HCT116 (cell line): ENCODE results near the gene MPPED1. TPM values are rescaled to one million over a fixed set of nuclear protein-coding genes. Genes with fewer than 3 reads are reported as not detected.

Source experiments
- ATAC-seq: fragments of 200-7000 bp; cut with Tn5 transposase; 2 replicates; pipeline ENCODE4 v1.9.1; 2020; ENCODE audit warnings: mild to moderate bottlenecking, moderate library complexity
- BruUV-seq: library from RNA; stranded (reverse); fragments of 400-500 nt; replicated peaks from 2 replicates; lab custom pipeline; 2021; lab: Mats Ljungman, UMichigan
- CTCF ChIA-PET: fragments of 300-600 bp; sonication (Branson Sonifier 250); formaldehyde crosslinking; loops from one replicate; lab custom pipeline; 2021; ENCODE audit warnings: antibody characterized with exemption; lab: Charles Lee
- POLR2A ChIA-PET: fragments of 300-600, 350-600 bp; sonication (Branson Sonifier 250); formaldehyde crosslinking; loops from one replicate; lab custom pipeline; 2021; ENCODE audit warnings: antibody characterized with exemption; lab: Charles Lee
- RAD21 ChIA-PET, 2 experiments: fragments of 300-600 bp; sonication (Branson Sonifier 250); formaldehyde crosslinking; loops; one replicate each; lab custom pipeline; 2023; ENCODE audit warnings: low total read pairs in 2 of 2; ENCODE audit not compliant: uncharacterized antibody in 2 of 2, unreplicated experiment in 2 of 2, low non-redundant PET in 1 of 2; lab: Charles Lee
- DNase-seq: peaks from one replicate; pipeline ENCODE4 v3.0.0-alpha.2; 2010; ENCODE audit warnings: low read depth, low spot score
- H2AFZ ChIP-seq: fragments of 200-600 bp; shearing (Covaris generic), sonication (generic); 2 replicates; pipeline ENCODE4 v1.6.1; 2017; ENCODE audit warnings: low read depth, mixed run types, mixed read lengths, antibody characterized with exemption, low read length; ENCODE audit not compliant: poor library complexity, severe bottlenecking
- H3K27ac ChIP-seq: 2 replicates; pipeline ENCODE4 v1.5.1; 2012; ENCODE audit warnings: low read depth, low read length
- H3K27me3 ChIP-seq: fragments of 200-600 bp; sonication (generic); 2 replicates; pipeline ENCODE4 v1.6.1; 2016; ENCODE audit warnings: mixed run types, low read length, mixed read lengths; ENCODE audit not compliant: insufficient read depth
- H3K36me3 ChIP-seq, 2 experiments: fragments of 200-500 bp in 1 of 2; fragments of 200-600 bp in 1 of 2; sonication (Bioruptor generic) in 1 of 2; sonication (generic) in 1 of 2; 2 replicates each; pipeline versions ENCODE4 v1.5.1 to v1.6.1; 2014 to 2016; ENCODE audit warnings: low read length in 2 of 2, inconsistent platforms in 1 of 2, mixed read lengths in 1 of 2, mixed run types in 1 of 2; ENCODE audit not compliant: insufficient read depth in 2 of 2, control insufficient read depth in 1 of 2
- H3K4me1 ChIP-seq, 2 experiments: fragments of 200-600 bp in 1 of 2; sonication (generic) in 1 of 2; 2 replicates each; pipeline versions ENCODE4 v1.5.1 to v1.6.1; 2012 to 2017; ENCODE audit warnings: low read length in 2 of 2, inconsistent platforms in 1 of 2, mild to moderate bottlenecking in 1 of 2, mixed read lengths in 1 of 2, mixed run types in 1 of 2, moderate library complexity in 1 of 2; ENCODE audit not compliant: insufficient read depth in 2 of 2, control insufficient read depth in 1 of 2
- H3K4me2 ChIP-seq: fragments of 200-600 bp; sonication (generic); 2 replicates; pipeline ENCODE4 v1.6.1; 2017; ENCODE audit warnings: mixed run types, low read length, mixed read lengths
- H3K4me3 ChIP-seq, 2 experiments: fragments of 200-600 bp in 1 of 2; sonication (generic) in 1 of 2; replicated peaks in 1 of 2; 2 replicates each; pipeline ENCODE4 v1.5.1; 2011 to 2016; ENCODE audit warnings: low read length in 2 of 2, control low read depth in 1 of 2, low read depth in 1 of 2, mild to moderate bottlenecking in 1 of 2, mixed read lengths in 1 of 2, mixed run types in 1 of 2
- H3K79me2 ChIP-seq: fragments of 200-600 bp; sonication (generic); 2 replicates; pipeline ENCODE4 v1.6.1; 2017; ENCODE audit warnings: mild to moderate bottlenecking, mixed run types, low read length, moderate library complexity, mixed read lengths; ENCODE audit not compliant: insufficient read depth
- H3K9ac ChIP-seq: fragments of 200-600 bp; sonication (generic); 2 replicates; pipeline ENCODE4 v1.6.1; 2016; ENCODE audit warnings: low read length, mixed read lengths
- H3K9me2 ChIP-seq: fragments of 200-600 bp; sonication (generic), shearing (Covaris generic); 2 replicates; pipeline ENCODE4 v1.6.1; 2017; ENCODE audit warnings: mixed run types, mild to moderate bottlenecking, moderate library complexity; ENCODE audit not compliant: insufficient read depth
- H3K9me3 ChIP-seq, 2 experiments: fragments of 200-500 bp in 1 of 2; fragments of 200-600 bp in 1 of 2; sonication (Bioruptor generic) in 1 of 2; sonication (generic) in 1 of 2; 2 replicates each; pipeline ENCODE4 v1.6.1; 2014 to 2017; ENCODE audit warnings: low read length in 2 of 2, mixed read lengths in 2 of 2, inconsistent platforms in 1 of 2, low read depth in 1 of 2, mild to moderate bottlenecking in 1 of 2, mixed run types in 1 of 2, moderate library complexity in 1 of 2; ENCODE audit not compliant: control insufficient read depth in 1 of 2, insufficient read depth in 1 of 2
- H4K20me1 ChIP-seq: fragments of 200-600 bp; sonication (generic), shearing (Covaris generic); 2 replicates; pipeline ENCODE4 v1.6.1; 2017; ENCODE audit warnings: mixed run types, mild to moderate bottlenecking, moderate library complexity; ENCODE audit not compliant: insufficient read depth
- CBX3 ChIP-seq: IDR thresholded peaks from 2 replicates; pipeline ENCODE4 v1.6.1; 2012; ENCODE audit warnings: low read depth
- EGR1 ChIP-seq: IDR thresholded peaks from 2 replicates; pipeline ENCODE4 v1.6.1; 2012; ENCODE audit warnings: low read depth
- EZH2phosphoT487 ChIP-seq: fragments of 200-600 bp; IDR thresholded peaks from 2 replicates; pipeline ENCODE4 v1.6.1; 2018; ENCODE audit warnings: antibody characterized with exemption, borderline replicate concordance
- FOSL1 ChIP-seq: IDR thresholded peaks from 2 replicates; pipeline ENCODE4 v1.6.1; 2012; ENCODE audit warnings: low read depth
- JUND ChIP-seq: IDR thresholded peaks from 2 replicates; pipeline ENCODE4 v1.6.1; 2012
- POLR2AphosphoS5 ChIP-seq: IDR thresholded peaks from 2 replicates; pipeline ENCODE4 v1.6.1; 2011; ENCODE audit warnings: mild to moderate bottlenecking, low read depth, low read length, moderate library complexity
- RAD21 ChIP-seq: IDR thresholded peaks from 2 replicates; pipeline ENCODE4 v1.6.1; 2012; ENCODE audit warnings: low read depth, mild to moderate bottlenecking
- YY1 ChIP-seq: IDR thresholded peaks from 2 replicates; pipeline ENCODE4 v1.6.1; 2011; ENCODE audit warnings: low read length, low read depth, moderate library complexity, mild to moderate bottlenecking; ENCODE audit not compliant: insufficient replicate concordance; ENCODE audit errors: extremely low read depth
- ZBTB33 ChIP-seq: IDR thresholded peaks from 2 replicates; pipeline ENCODE4 v1.6.1; 2011; ENCODE audit warnings: mild to moderate bottlenecking, low read length, moderate library complexity; ENCODE audit not compliant: insufficient replicate concordance; ENCODE audit errors: extremely low read depth
- ZNF274 ChIP-seq: fragments of 200-500 bp; sonication (Bioruptor generic); IDR thresholded peaks from 2 replicates; pipeline ENCODE4 v1.6.1; 2014; ENCODE audit warnings: mild to moderate bottlenecking, low read depth, low read length, inconsistent platforms
- intact Hi-C: fragments of 100-400 bp; cut with micrococcal nuclease; formaldehyde crosslinking; loops from 2 replicates; pipeline ENCODE4 v1.10.0; 2022
- total RNA-seq: library from RNA; stranded (reverse); gene quantifications from one replicate; pipeline ENCODE4 v1.2.1, GENCODE V29; 2021; ENCODE audit not compliant: unreplicated experiment
- TF ChIP-seq, protein P1 (sequence below), 3 experiments: fragments of 200-600 bp in 1 of 3; sonication (generic) in 1 of 3; IDR thresholded peaks in 2 of 3; conservative IDR thresholded peaks in 1 of 3; 2 replicates each; pipeline ENCODE4 v1.5.1; 2012 to 2017; ENCODE audit warnings: low read depth in 2 of 3, low read length in 2 of 3, antibody characterized with exemption in 1 of 3, borderline replicate concordance in 1 of 3, control low read depth in 1 of 3, mild to moderate bottlenecking in 1 of 3, mixed read lengths in 1 of 3, mixed run types in 1 of 3, moderate library complexity in 1 of 3; ENCODE audit not compliant: insufficient read depth in 1 of 3
- TF ChIP-seq, protein P2 (sequence below): IDR thresholded peaks from 2 replicates; pipeline ENCODE4 v1.6.1; 2012
- TF ChIP-seq, protein P3 (sequence below): IDR thresholded peaks from 2 replicates; pipeline ENCODE4 v1.6.1; 2012

MPPED1 gene
- total RNA-seq, 1 experiment from 2014 or later: not detected

- TF ChIP-seq EGR1: no peak
- no peak for TF ChIP-seq YY1
- TF ChIP-seq FOSL1: no peak
- TF ChIP-seq, protein P1, sequence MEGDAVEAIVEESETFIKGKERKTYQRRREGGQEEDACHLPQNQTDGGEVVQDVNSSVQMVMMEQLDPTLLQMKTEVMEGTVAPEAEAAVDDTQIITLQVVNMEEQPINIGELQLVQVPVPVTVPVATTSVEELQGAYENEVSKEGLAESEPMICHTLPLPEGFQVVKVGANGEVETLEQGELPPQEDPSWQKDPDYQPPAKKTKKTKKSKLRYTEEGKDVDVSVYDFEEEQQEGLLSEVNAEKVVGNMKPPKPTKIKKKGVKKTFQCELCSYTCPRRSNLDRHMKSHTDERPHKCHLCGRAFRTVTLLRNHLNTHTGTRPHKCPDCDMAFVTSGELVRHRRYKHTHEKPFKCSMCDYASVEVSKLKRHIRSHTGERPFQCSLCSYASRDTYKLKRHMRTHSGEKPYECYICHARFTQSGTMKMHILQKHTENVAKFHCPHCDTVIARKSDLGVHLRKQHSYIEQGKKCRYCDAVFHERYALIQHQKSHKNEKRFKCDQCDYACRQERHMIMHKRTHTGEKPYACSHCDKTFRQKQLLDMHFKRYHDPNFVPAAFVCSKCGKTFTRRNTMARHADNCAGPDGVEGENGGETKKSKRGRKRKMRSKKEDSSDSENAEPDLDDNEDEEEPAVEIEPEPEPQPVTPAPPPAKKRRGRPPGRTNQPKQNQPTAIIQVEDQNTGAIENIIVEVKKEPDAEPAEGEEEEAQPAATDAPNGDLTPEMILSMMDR (IDR thresholded peaks at IDR 0.05 in 2 of 3, conservative IDR thresholded peaks at IDR 0.05 in 1 of 3; ENCODE audit: borderline replicate concordance in 1 of 3, insufficient read depth in 1 of 3, low read depth in 2 of 3, low read length in 2 of 3): no peak
- TF ChIP-seq ZNF274: no peak
- RAD21 ChIA-PET: no interaction called here
- H3K4me1 ChIP-seq: no peaks in the 10 kb centered on the region
- H3K79me2 ChIP-seq: no peaks in the 10 kb centered on the region
- no peak overlapping the region for H3K9ac ChIP-seq
- no peak overlapping the region for H3K4me2 ChIP-seq
- H3K36me3 ChIP-seq: no peaks in the 10 kb centered on the region
- POLR2A ChIA-PET: no interaction called here
- H3K27me3 ChIP-seq: peaks cover 41% of the 10 kb centered on the region
- no peak for ATAC-seq
- no peak overlapping the region for H3K4me3 ChIP-seq
- H3K9me3 ChIP-seq: no peaks in the 10 kb centered on the region
- intact Hi-C loops: no loop called here
- H3K27ac ChIP-seq: no peak overlapping the region
- no peaks in the 10 kb centered on the region for H4K20me1 ChIP-seq
- H3K9me2 ChIP-seq: no peaks in the 10 kb centered on the region
- no peak overlapping the region for H2AFZ ChIP-seq
- CTCF ChIA-PET: no interaction called here
- no TSS peak for BruUV-seq
- DNase-seq: no peak
Measured at GRCh38 chr22:43413826-43414225, 2.0 kb downstream of the MPPED1 start.

DNA sequence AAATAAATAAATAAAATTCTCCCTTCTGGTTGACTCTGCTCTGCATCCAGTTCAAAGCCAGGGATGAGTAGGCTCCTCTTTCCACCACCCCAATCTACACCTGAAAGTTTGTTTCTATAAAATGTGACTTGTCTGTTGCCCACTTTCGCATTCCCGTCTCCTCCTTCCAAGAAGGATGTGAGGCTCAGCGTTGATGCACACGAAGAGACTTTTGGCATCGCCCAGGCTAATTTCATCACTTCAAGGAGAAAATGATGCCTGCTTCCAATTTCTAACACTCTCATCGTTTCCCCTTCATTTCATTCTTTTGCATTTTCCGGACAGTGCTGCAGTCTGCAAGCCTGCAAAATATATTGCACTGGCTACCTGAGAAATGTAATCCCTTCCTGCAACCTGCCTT is 3.9 kb downstream of the MPPED1 start:
- Histone ChIP-seq H3K9me2 (no peaks in the 10 kb centered on the region), H2AFZ (no peak overlapping the region), H3K9me3 (no peaks in the 10 kb centered on the region), H3K4me2 (no peak overlapping the region), H3K27me3 (peaks cover 41% of the 10 kb centered on the region), H3K4me3 (no peak overlapping the region), H3K4me1 (no peaks in the 10 kb centered on the region), H4K20me1 (no peaks in the 10 kb centered on the region), H3K36me3 (no peaks in the 10 kb centered on the region), H3K27ac (no peak overlapping the region), H3K79me2 (no peaks in the 10 kb centered on the region), H3K9ac (no peak overlapping the region)
- ChIA-PET RAD21 (no interaction called here), CTCF (no interaction called here), POLR2A (no interaction called here)
- BruUV-seq: no TSS peak
- intact Hi-C loops: no loop called here
- ATAC-seq: no peak
- DNase-seq: no peak
- no peak for TF ChIP-seq JUND
- TF ChIP-seq FOSL1: no peak
- TF ChIP-seq, protein P2, sequence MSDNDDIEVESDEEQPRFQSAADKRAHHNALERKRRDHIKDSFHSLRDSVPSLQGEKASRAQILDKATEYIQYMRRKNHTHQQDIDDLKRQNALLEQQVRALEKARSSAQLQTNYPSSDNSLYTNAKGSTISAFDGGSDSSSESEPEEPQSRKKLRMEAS: no peak
- no peak for TF ChIP-seq EZH2phosphoT487
- TF ChIP-seq CBX3: no peak
- TF ChIP-seq RAD21: no peak
- TF ChIP-seq, protein P3, sequence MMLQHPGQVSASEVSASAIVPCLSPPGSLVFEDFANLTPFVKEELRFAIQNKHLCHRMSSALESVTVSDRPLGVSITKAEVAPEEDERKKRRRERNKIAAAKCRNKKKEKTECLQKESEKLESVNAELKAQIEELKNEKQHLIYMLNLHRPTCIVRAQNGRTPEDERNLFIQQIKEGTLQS: no peak
- TF ChIP-seq POLR2AphosphoS5: no peak
- no peak for TF ChIP-seq ZBTB33
